NCI-H128 (cell line): ENCODE results near the gene DLG1.

Experiments
- DNase-seq: peaks from one replicate; lab custom pipeline; 2025; ENCODE audit not compliant: unreplicated experiment; lab: John Stamatoyannopoulos, UW

Gene DLG1

GRCh38 chr3:197021729-197022404 is 276.5 kb downstream of the DLG1 start:
- DNase-seq, result no peak

- no peak for DNase-seq
Measured at GRCh38 chr3:197021231-197021630, 277.2 kb downstream of the DLG1 start.

GRCh38 chr3:197019535-197019934 is 278.9 kb downstream of the DLG1 start:
- DNase-seq, result no peak

- DNase-seq, result no peak
Measured at GRCh38 chr3:197019021-197019420, 279.4 kb downstream of the DLG1 start.

GRCh38 chr3:197017003-197017402 is 281.4 kb downstream of the DLG1 start:
- no peak for DNase-seq

GRCh38 chr3:197015790-197016736 is 282.3 kb downstream of the DLG1 start:
- DNase-seq, result no peak

- DNase-seq, result no peak
Measured at GRCh38 chr3:197014942-197015575, 283.4 kb downstream of the DLG1 start.

GRCh38 chr3:197014024-197014423 is 284.4 kb downstream of the DLG1 start:
- DNase-seq, result no peak

- no peak for DNase-seq
Measured at GRCh38 chr3:197012540-197012883, 285.9 kb downstream of the DLG1 start.

- no peak for DNase-seq
Measured at GRCh38 chr3:197011780-197012539, 286.5 kb downstream of the DLG1 start.

GRCh38 chr3:197010556-197011351 is 287.7 kb downstream of the DLG1 start:
- no peak for DNase-seq

GRCh38 chr3:197009532-197010019 is 288.8 kb downstream of the DLG1 start:
- DNase-seq, result no peak

GRCh38 chr3:197008436-197009209 is 289.8 kb downstream of the DLG1 start:
- DNase-seq, result no peak

GRCh38 chr3:197007953-197008352 is 290.5 kb downstream of the DLG1 start:
- no peak for DNase-seq

GRCh38 chr3:197007296-197007940 is 291.0 kb downstream of the DLG1 start:
- DNase-seq, result no peak

- no peak for DNase-seq
Measured at GRCh38 chr3:197006860-197007259, 291.6 kb downstream of the DLG1 start.

- no peak for DNase-seq
Measured at GRCh38 chr3:197006446-197006845, 292.0 kb downstream of the DLG1 start.

GRCh38 chr3:197003461-197004385 is 294.7 kb downstream of the DLG1 start:
- DNase-seq, result no peak
